OCI-LY1 (cell line): ENCODE results near the gene GPBP1L1.

Experiments
- H2AFZ ChIP-seq: fragments of 200-600 bp; sonication (generic), shearing (Covaris generic); 2 replicates; pipeline ENCODE4 v1.6.0; 2014; ENCODE audit warnings: antibody characterized with exemption, mild to moderate bottlenecking, low read length
- H3F3A ChIP-seq: fragments of 200-600 bp; sonication (generic), shearing (Covaris generic); 2 replicates; pipeline ENCODE4 v1.6.0; 2014; ENCODE audit warnings: mild to moderate bottlenecking, antibody characterized with exemption, low read length, moderate library complexity; ENCODE audit not compliant: insufficient read depth
- H3K27ac ChIP-seq: fragments of 200-600 bp; sonication (generic); 2 replicates; pipeline ENCODE4 v1.5.1; 2014; ENCODE audit warnings: low read length, mixed run types, mild to moderate bottlenecking, low read depth; ENCODE audit not compliant: poor library complexity, severe bottlenecking
- H3K27me3 ChIP-seq: fragments of 200-600 bp; sonication (generic); 2 replicates; pipeline ENCODE4 v1.6.0; 2014; ENCODE audit warnings: antibody characterized with exemption, mild to moderate bottlenecking, low read length, moderate library complexity; ENCODE audit not compliant: insufficient read depth
- H3K36me3 ChIP-seq: fragments of 200-600 bp; sonication (generic); 2 replicates; pipeline ENCODE4 v1.6.1; 2014; ENCODE audit warnings: mild to moderate bottlenecking, antibody characterized with exemption, low read length, moderate library complexity, mixed read lengths; ENCODE audit not compliant: insufficient read depth
- H3K4me1 ChIP-seq: fragments of 200-600 bp; sonication (generic); 2 replicates; pipeline ENCODE4 v1.5.1; 2014; ENCODE audit warnings: mild to moderate bottlenecking, low read length, moderate library complexity; ENCODE audit not compliant: insufficient read depth, severe bottlenecking
- H3K4me2 ChIP-seq: fragments of 200-600 bp; sonication (generic), shearing (Covaris generic); 2 replicates; pipeline ENCODE4 v1.6.1; 2014; ENCODE audit warnings: low read length
- H3K4me3 ChIP-seq: fragments of 200-600 bp; sonication (generic); 2 replicates; pipeline ENCODE4 v1.5.1; 2014; ENCODE audit warnings: low read length, low read depth, mild to moderate bottlenecking, mixed read lengths; ENCODE audit not compliant: poor library complexity, severe bottlenecking
- H3K79me2 ChIP-seq: fragments of 200-600 bp; shearing (Covaris generic); 2 replicates; pipeline ENCODE4 v1.6.1; 2016; ENCODE audit warnings: mixed run types, low read length, mixed read lengths; ENCODE audit not compliant: insufficient read depth
- H3K9ac ChIP-seq: fragments of 200-600 bp; sonication (generic), shearing (Covaris generic); 2 replicates; pipeline ENCODE4 v1.6.1; 2014; ENCODE audit warnings: mild to moderate bottlenecking, low read length, mixed read lengths
- H3K9me2 ChIP-seq: fragments of 200-600 bp; sonication (generic), shearing (Covaris generic); 2 replicates; pipeline ENCODE4 v1.6.1; 2014; ENCODE audit warnings: low read depth, mild to moderate bottlenecking, low read length, mixed read lengths
- H3K9me3 ChIP-seq: fragments of 200-600 bp; shearing (Covaris generic); 2 replicates; pipeline ENCODE4 v1.6.1; 2014; ENCODE audit warnings: low read length, mixed read lengths
- H4K20me1 ChIP-seq: fragments of 200-600 bp; sonication (generic), shearing (Covaris generic); 2 replicates; pipeline ENCODE4 v1.6.0; 2016; ENCODE audit warnings: mild to moderate bottlenecking, low read length; ENCODE audit not compliant: insufficient read depth
- CTCF ChIP-seq: fragments of 200-600 bp; sonication (generic), shearing (Covaris generic); IDR thresholded peaks from 2 replicates; pipeline ENCODE4 v1.5.1; 2017; ENCODE audit warnings: mild to moderate bottlenecking, antibody characterized with exemption, low read length, moderate library complexity, mixed read lengths
- EZH2 ChIP-seq: fragments of 200-600 bp; sonication (generic), shearing (Covaris generic); IDR thresholded peaks from 2 replicates; pipeline ENCODE4 v1.8.0; 2017; ENCODE audit warnings: borderline replicate concordance, mixed run types, mild to moderate bottlenecking, antibody characterized with exemption, low read length, moderate library complexity, mixed read lengths

Gene GPBP1L1

GRCh38 chr1:45621895-45622523 is 64.3 kb downstream of the GPBP1L1 start:
- H3K36me3 ChIP-seq = peaks cover 46% of the 10 kb centered on the region
- H2AFZ ChIP-seq = no peak overlapping the region
- H3K4me3 ChIP-seq = no peak overlapping the region
- TF ChIP-seq CTCF = no peak
- no peak for TF ChIP-seq EZH2
- H3K9ac ChIP-seq = no peak overlapping the region
- no peaks in the 10 kb centered on the region for H3K4me1 ChIP-seq
- H4K20me1 ChIP-seq = no peaks in the 10 kb centered on the region
- H3F3A ChIP-seq = no peaks in the 10 kb centered on the region
- no peaks in the 10 kb centered on the region for H3K27me3 ChIP-seq
- H3K79me2 ChIP-seq = no peaks in the 10 kb centered on the region
- peak overlapping the region; percentile 19 for H3K27ac ChIP-seq
- H3K4me2 ChIP-seq = no peak overlapping the region
- no peaks in the 10 kb centered on the region for H3K9me3 ChIP-seq
- H3K9me2 ChIP-seq = no peaks in the 10 kb centered on the region

GRCh38 chr1:45621501-45621836 is 64.9 kb downstream of the GPBP1L1 start:
- no peaks in the 10 kb centered on the region for H4K20me1 ChIP-seq
- H3K4me1 ChIP-seq = no peaks in the 10 kb centered on the region
- H3K27me3 ChIP-seq = no peaks in the 10 kb centered on the region
- H2AFZ ChIP-seq = no peak overlapping the region
- TF ChIP-seq EZH2 = no peak
- TF ChIP-seq CTCF = no peak
- no peak overlapping the region for H3K9ac ChIP-seq
- H3K9me3 ChIP-seq = no peaks in the 10 kb centered on the region
- H3K27ac ChIP-seq = peak overlapping the region; percentile 19
- no peak overlapping the region for H3K4me2 ChIP-seq
- H3K9me2 ChIP-seq = no peaks in the 10 kb centered on the region
- H3K4me3 ChIP-seq = no peak overlapping the region
- H3K36me3 ChIP-seq = peaks cover 47% of the 10 kb centered on the region
- H3F3A ChIP-seq = no peaks in the 10 kb centered on the region
- H3K79me2 ChIP-seq = no peaks in the 10 kb centered on the region

GRCh38 chr1:45620588-45621500 is 65.5 kb downstream of the GPBP1L1 start:
- Histone ChIP-seq H3F3A (no peaks in the 10 kb centered on the region), H3K9me2 (no peaks in the 10 kb centered on the region), H3K27ac (peak overlapping the region; percentile 19)

More at GRCh38 chr1:45620588-45621500, 65.5 kb downstream of the GPBP1L1 start:
- no peaks in the 10 kb centered on the region for H4K20me1 ChIP-seq
- H3K4me2 ChIP-seq = no peak overlapping the region
- no peaks in the 10 kb centered on the region for H3K4me1 ChIP-seq
- H3K79me2 ChIP-seq = no peaks in the 10 kb centered on the region
- TF ChIP-seq EZH2 = no peak
- TF ChIP-seq CTCF = no peak
- no peaks in the 10 kb centered on the region for H3K9me3 ChIP-seq
- no peak overlapping the region for H2AFZ ChIP-seq
- H3K27me3 ChIP-seq = no peaks in the 10 kb centered on the region
- H3K9ac ChIP-seq = no peak overlapping the region
- H3K36me3 ChIP-seq = peaks cover 50% of the 10 kb centered on the region
- no peak overlapping the region for H3K4me3 ChIP-seq
